COR-L47 (cell line): ENCODE data around the gene FEM1C.

Experiments
- DNase-seq: peaks from one replicate; lab custom pipeline; 2025; lab: John Stamatoyannopoulos, UW

FEM1C gene, protein sequence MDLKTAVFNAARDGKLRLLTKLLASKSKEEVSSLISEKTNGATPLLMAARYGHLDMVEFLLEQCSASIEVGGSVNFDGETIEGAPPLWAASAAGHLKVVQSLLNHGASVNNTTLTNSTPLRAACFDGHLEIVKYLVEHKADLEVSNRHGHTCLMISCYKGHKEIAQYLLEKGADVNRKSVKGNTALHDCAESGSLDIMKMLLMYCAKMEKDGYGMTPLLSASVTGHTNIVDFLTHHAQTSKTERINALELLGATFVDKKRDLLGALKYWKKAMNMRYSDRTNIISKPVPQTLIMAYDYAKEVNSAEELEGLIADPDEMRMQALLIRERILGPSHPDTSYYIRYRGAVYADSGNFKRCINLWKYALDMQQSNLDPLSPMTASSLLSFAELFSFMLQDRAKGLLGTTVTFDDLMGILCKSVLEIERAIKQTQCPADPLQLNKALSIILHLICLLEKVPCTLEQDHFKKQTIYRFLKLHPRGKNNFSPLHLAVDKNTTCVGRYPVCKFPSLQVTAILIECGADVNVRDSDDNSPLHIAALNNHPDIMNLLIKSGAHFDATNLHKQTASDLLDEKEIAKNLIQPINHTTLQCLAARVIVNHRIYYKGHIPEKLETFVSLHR

GRCh38 chr5:115544436-115545350 lies at the start of gene FEM1C:
Gene FEM1C (minus strand): TSS chr5:115544775. CDS start chr5:115543493, 1,282 bp downstream.
- DNase-seq: peak; percentile 97

GRCh38 chr5:115589043-115589442 lies 44.5 kb upstream of the FEM1C start:
- DNase-seq: no peak

DNA sequence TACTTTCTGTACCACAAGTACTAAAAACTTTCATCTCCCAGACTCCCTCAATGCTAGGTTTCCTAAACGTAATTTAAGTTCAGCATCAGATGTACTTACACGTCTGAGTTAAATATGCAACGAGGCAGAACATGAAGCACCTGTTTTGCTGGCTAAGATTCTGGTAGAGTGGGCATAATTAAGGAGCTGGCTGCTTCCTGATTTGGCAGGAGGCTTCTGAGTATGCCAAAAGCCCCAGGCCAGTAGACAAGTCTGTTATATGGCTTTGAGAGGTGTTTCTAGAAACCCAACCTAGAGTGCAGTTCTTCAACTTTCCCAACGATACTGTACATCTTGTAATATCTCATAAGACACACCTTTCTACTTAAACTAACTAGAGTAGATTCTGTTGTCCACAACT lies 44.1 kb upstream of the FEM1C start:
- no peak for DNase-seq

DNA sequence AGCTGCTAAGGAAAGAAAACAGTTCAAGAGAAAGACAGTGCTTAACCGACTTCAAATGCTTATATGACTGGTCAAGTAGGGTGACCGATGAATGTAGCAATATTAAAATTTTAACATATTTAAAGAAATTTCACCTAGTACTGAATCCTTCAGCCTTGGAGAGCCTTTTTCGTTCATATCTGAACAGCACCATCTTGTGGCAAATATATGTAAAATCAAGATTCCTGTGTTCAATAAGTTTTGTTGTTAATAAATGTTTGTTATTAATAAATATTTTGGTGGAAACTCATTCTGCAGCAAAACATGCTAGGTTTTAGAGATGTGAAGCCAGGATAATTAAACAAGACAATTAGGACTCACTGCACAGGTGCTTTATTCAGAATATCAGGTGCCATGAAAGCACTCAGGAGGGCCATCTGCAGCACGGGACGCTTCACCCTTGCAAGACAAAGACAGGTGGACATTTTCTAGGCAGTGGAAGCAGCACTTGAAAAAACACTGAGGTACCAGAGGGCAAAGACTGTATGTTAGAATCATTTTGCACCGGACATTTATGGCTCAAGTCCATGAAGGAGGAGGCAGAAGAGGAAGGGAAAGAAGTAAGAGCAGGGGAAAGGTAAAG lies 42.1 kb upstream of the FEM1C start:
- no peak for DNase-seq

GRCh38 chr5:115585265-115585664 lies 40.7 kb upstream of the FEM1C start:
- DNase-seq: no peak

- DNase-seq: no peak
These were observed 39.9 kb upstream of the FEM1C start for GRCh38 chr5:115584501-115584900.

- DNase-seq: no peak
These were observed 38.9 kb upstream of the FEM1C start for GRCh38 chr5:115583474-115583873.

- DNase-seq: no peak
These were observed 36.4 kb upstream of the FEM1C start for GRCh38 chr5:115580941-115581340.

GRCh38 chr5:115579747-115580173 lies 35.2 kb upstream of the FEM1C start:
- DNase-seq: no peak

GRCh38 chr5:115579216-115579615 lies 34.6 kb upstream of the FEM1C start:
- no peak for DNase-seq

DNA sequence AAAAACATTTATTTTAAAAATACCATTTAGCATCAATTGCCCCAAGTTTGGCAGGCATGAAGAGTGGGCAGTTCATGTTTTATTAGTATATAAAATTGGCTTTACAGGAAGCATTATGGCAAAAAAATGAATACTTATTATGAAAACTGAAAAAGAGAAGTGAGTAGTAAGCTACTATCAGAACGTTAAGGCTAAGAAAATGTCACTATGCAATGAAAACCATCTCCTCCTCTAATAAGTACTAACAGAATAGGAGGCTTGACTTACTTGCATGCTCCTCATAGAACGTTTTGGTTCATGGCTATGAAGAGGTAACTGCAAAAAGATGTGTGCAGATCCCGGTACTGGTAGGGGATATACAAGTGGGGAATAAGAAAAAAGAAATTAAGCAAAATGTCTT lies 34.1 kb upstream of the FEM1C start:
- DNase-seq: no peak

DNA sequence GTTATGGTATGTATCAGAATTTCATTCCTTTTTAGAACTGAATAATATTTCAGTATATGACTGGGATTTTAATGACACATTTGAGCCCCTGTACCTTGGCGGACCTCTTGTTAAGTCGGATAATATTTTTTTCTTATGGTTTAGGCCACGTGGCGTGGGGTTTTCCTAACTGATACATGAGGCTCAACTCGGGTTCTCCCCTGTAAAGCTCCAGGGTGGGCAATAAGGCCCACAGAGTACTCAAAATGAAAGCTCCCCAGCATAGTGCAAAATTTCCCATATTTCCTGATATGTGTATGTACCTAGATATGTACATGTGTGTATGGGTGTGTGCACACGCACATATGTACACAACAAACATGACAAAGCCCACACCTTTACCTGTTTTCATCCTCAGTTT lies 33.2 kb upstream of the FEM1C start:
- DNase-seq: no peak

- DNase-seq: no peak
These were observed 32.8 kb upstream of the FEM1C start for GRCh38 chr5:115577329-115577728.

DNA sequence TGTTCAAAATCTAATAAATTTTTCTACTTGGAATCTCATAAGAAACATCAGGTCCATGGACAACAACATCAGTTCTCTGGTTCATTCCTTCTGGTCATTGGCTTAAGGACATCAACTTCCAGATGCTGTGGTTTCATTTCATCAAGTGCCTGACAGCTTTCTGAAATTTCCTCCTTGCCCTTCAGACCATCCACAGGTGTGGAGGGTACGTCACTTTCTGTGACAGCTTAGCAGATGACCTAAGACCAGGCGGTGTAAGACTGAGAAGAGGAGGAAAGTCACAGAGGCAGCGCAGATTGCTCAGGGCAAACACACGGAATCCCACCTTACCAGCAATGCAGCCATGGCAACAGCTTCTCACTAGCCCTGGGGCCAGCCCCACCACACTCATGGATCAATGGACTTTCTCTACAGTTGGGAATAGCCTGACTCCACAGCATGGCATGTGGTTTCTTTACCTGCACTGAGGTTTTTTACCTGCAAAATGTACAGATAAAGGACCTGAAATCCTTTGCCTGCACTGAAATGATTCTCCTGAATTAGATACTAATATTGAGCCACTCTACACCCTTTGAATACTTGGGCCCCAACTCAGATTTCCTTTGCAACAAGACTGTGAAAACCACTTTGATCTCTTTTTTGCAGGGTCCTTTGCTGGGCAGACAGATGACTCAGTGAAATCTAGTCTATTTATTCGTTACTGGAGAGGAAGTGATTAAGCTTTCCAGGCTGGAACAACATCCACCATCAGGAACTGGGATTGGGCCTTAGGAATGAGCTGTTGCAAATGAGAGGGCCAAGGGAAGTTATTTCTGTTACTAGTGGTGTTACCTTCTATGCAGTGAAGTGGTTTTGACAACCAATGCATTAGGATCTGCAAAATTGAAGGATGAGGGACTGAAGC lies 30.8 kb upstream of the FEM1C start:
- no peak for DNase-seq

DNA sequence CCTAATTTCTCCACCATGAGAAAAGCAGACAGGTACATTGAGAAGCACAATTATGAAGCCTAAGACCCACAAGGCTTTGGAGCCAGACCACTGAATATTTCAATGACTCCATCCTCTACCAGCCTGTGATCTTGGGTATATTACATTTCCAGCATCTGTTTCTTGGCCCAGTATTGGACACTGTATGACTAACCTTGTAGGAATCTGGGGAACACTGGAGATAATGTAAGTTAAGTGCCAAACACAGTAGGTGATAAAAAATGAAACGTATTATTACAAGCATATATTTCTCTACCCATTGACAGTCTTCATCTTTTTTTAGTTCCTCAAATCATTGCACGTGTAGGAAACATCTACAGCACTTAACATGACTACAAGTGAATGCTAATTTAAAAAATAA lies 28.6 kb upstream of the FEM1C start:
- DNase-seq: no peak

DNA sequence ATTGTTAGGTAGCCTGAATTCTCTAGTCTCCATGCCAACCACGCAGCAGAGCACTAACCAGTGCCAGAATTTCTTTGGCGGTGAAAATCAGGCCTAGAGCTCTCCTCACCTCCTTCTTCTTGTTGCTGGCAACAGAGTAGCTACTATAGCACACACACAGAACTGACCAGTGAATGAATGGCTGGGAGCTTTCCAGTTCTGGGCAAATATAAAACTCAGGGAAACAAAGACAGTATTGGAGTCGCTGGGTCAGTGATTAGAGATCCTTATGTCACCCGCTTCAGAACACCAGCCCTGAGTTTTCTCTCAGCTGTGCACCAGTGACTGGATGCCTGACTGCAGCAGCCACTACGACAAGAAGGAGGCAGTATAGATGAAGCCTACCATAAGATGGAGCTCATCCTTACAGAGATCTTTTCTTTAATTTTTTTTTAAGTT lies 26.9 kb upstream of the FEM1C start:
- peak; percentile 7 for DNase-seq

GRCh38 chr5:115568668-115569067 lies 24.1 kb upstream of the FEM1C start:
- no peak for DNase-seq

- no peak for DNase-seq
These were observed 20.7 kb upstream of the FEM1C start for GRCh38 chr5:115565233-115565632.

GRCh38 chr5:115561176-115561575 lies 16.6 kb upstream of the FEM1C start:
- no peak for DNase-seq

DNA sequence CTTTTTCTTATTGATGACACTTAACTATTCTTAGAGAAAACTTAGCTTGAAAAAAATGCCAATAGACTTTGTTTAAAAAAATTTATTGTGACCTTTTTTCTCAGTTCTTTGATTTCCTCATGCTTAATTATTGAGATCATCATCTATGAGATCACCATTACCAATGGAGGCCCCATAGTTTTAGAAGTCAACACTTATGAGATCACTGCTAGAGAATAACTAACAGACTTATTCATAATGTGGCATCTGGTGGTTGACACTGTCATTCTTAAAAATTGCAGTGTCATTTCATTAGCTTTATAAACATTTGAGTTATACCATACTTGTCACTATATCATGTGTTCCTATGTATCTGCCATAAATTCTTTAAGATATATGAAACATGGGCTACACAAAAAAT lies 14.9 kb upstream of the FEM1C start:
- DNase-seq: no peak

- no peak for DNase-seq
These were observed 13.9 kb upstream of the FEM1C start for GRCh38 chr5:115558388-115558956.
